SU-DHL-6 (cell line): Measurements from ENCODE around the gene SLC12A5.

Experiments
- H2AFZ ChIP-seq: fragments of 200-600 bp; sonication (generic); 2 replicates; pipeline ENCODE4 v1.6.1; 2014; ENCODE audit warnings: low read depth, mild to moderate bottlenecking, moderate library complexity, mixed read lengths, antibody characterized with exemption, low read length; ENCODE audit not compliant: severe bottlenecking
- H3F3A ChIP-seq: fragments of 200-600 bp; shearing (Covaris generic); 2 replicates; pipeline ENCODE4 v1.6.0; 2016; ENCODE audit warnings: antibody characterized with exemption, mild to moderate bottlenecking; ENCODE audit not compliant: insufficient read depth
- H3K27ac ChIP-seq: fragments of 200-600 bp; sonication (generic); 2 replicates; pipeline ENCODE4 v1.5.1; 2016; ENCODE audit warnings: low read depth, mild to moderate bottlenecking, low read length, moderate library complexity, mixed read lengths
- H3K27me3 ChIP-seq: fragments of 200-600 bp; sonication (generic), shearing (Covaris generic); 2 replicates; pipeline ENCODE4 v1.6.0; 2014; ENCODE audit warnings: mild to moderate bottlenecking, low read length
- H3K36me3 ChIP-seq: fragments of 200-600 bp; sonication (generic); 2 replicates; pipeline ENCODE4 v1.6.1; 2014; ENCODE audit warnings: mild to moderate bottlenecking, low read length, mixed read lengths
- H3K4me2 ChIP-seq: fragments of 300-600, 200-600 bp; shearing (Covaris generic), sonication (generic); 2 replicates; pipeline ENCODE4 v1.6.0; 2014; ENCODE audit warnings: low read length, low read depth, mild to moderate bottlenecking; ENCODE audit not compliant: poor library complexity, severe bottlenecking
- H3K4me3 ChIP-seq: fragments of 200-600 bp; sonication (generic); 2 replicates; pipeline ENCODE4 v1.5.1; 2014; ENCODE audit warnings: antibody characterized with exemption, low read length, mild to moderate bottlenecking, mixed read lengths; ENCODE audit not compliant: insufficient read depth, poor library complexity, severe bottlenecking
- H3K79me2 ChIP-seq: fragments of 200-600 bp; sonication (generic); 2 replicates; pipeline ENCODE4 v1.6.1; 2014; ENCODE audit warnings: mild to moderate bottlenecking, low read length, moderate library complexity; ENCODE audit not compliant: insufficient read depth
- H3K9ac ChIP-seq: fragments of 200-600 bp; sonication (generic); 2 replicates; pipeline ENCODE4 v1.7.0; 2014; ENCODE audit warnings: mild to moderate bottlenecking, low read length
- H3K9me2 ChIP-seq: fragments of 200-600 bp; sonication (generic); replicated peaks from 2 replicates; pipeline ENCODE4 v1.6.1; 2014; ENCODE audit warnings: low read length; ENCODE audit not compliant: insufficient read depth
- H3K9me3 ChIP-seq: fragments of 200-600 bp; sonication (generic); 2 replicates; pipeline ENCODE4 v1.6.1; 2014; ENCODE audit warnings: low read length, mixed read lengths; ENCODE audit not compliant: insufficient read depth
- H4K20me1 ChIP-seq: fragments of 200-600 bp; sonication (generic); 2 replicates; pipeline ENCODE4 v1.6.1; 2014; ENCODE audit warnings: low read depth, mild to moderate bottlenecking, antibody characterized with exemption, low read length, moderate library complexity, mixed read lengths
- CTCF ChIP-seq: fragments of 200-600 bp; sonication (generic); IDR thresholded peaks from one replicate; pipeline ENCODE4 v1.5.1; 2017; ENCODE audit warnings: antibody characterized with exemption, mild to moderate bottlenecking, low read length, moderate library complexity; ENCODE audit not compliant: insufficient read depth, poor library complexity, severe bottlenecking
- EZH2phosphoT487 ChIP-seq: fragments of 200-600 bp; sonication (generic), shearing (Covaris generic); conservative IDR thresholded peaks from 2 replicates; pipeline ENCODE4 v1.6.1; 2018; ENCODE audit warnings: mild to moderate bottlenecking, antibody characterized with exemption, low read length, moderate library complexity, mixed read lengths

SLC12A5 gene

GRCh38 chr20:46000262-46000996 is 28.6 kb upstream of the SLC12A5 start:
- H2AFZ ChIP-seq, result no peak overlapping the region
- no peak for TF ChIP-seq EZH2phosphoT487
- TF ChIP-seq CTCF, result no peak
- no peaks in the 10 kb centered on the region for H3K9me2 ChIP-seq
- no peak overlapping the region for H3K4me3 ChIP-seq
- no peaks in the 10 kb centered on the region for H3K36me3 ChIP-seq
- no peak overlapping the region for H3K27ac ChIP-seq
- no peak overlapping the region for H3K9ac ChIP-seq
- H3K79me2 ChIP-seq, result no peaks in the 10 kb centered on the region
- H3K27me3 ChIP-seq, result no peaks in the 10 kb centered on the region
- H3K4me2 ChIP-seq, result no peak overlapping the region
- no peaks in the 10 kb centered on the region for H3K9me3 ChIP-seq
- H3F3A ChIP-seq, result no peaks in the 10 kb centered on the region
- H4K20me1 ChIP-seq, result no peaks in the 10 kb centered on the region

DNA sequence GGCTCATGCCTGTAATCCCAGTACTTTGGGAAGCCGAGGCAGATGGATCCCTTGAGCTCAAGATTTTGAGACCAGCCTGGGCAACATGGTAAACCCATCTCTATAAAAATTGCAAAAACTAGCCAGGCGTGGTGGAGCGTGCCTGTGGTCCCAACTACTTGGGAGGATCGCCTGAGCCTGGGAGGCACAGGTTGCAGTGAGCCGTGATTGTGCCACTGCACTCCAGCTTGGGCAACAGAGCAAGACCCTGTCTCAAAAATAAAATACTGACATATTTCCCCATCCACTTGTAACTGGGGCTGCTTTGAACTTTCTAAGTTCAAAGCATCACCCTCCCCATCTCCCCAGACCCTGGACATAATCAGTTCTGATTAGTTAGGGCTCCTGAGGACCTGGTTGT is 27.5 kb upstream of the SLC12A5 start:
- H3K27me3 ChIP-seq, result no peaks in the 10 kb centered on the region

DNA sequence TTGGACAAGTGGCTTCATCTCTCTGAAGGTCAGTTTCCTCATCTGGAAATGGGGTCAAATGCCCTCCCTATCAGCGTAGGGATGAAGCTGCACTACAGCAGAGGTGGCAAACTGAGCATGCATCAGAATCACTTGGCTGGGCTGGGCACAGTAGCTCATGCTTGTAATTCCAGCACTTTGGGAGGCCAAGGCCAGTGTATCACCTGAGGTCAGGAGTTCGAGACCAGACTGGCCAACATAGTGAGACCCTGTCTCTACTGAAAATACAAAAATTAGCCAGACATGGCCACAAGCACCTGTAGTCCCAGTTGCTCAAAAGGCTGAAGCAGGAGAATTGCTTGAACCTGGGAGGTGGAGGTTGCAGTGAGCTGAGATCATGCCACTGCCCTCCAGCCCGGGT is 27.0 kb upstream of the SLC12A5 start:
- H3K27ac ChIP-seq, result no peak overlapping the region
- TF ChIP-seq EZH2phosphoT487 (no peak), CTCF (no peak)
- no peak overlapping the region for H3K4me2 ChIP-seq

More for the DNA sequence above, 27.5 kb upstream of the SLC12A5 start:
- Histone ChIP-seq H3K36me3 (no peaks in the 10 kb centered on the region), H3K4me3 (no peak overlapping the region), H3K27ac (no peak overlapping the region), H3K9ac (no peak overlapping the region), H3K9me3 (no peaks in the 10 kb centered on the region), H2AFZ (no peak overlapping the region), H3K4me2 (no peak overlapping the region), H3K79me2 (no peaks in the 10 kb centered on the region), H4K20me1 (no peaks in the 10 kb centered on the region), H3K9me2 (no peaks in the 10 kb centered on the region), H3F3A (no peaks in the 10 kb centered on the region)
- TF ChIP-seq EZH2phosphoT487 (no peak), CTCF (no peak)

More for the DNA sequence above, 27.0 kb upstream of the SLC12A5 start:
- H3K36me3 ChIP-seq, result no peaks in the 10 kb centered on the region
- H3K9me3 ChIP-seq, result no peaks in the 10 kb centered on the region
- no peak overlapping the region for H3K9ac ChIP-seq
- no peaks in the 10 kb centered on the region for H3K27me3 ChIP-seq
- no peak overlapping the region for H3K4me3 ChIP-seq
- no peak overlapping the region for H2AFZ ChIP-seq
- H4K20me1 ChIP-seq, result no peaks in the 10 kb centered on the region
- H3F3A ChIP-seq, result no peaks in the 10 kb centered on the region
- no peaks in the 10 kb centered on the region for H3K79me2 ChIP-seq
- H3K9me2 ChIP-seq, result no peaks in the 10 kb centered on the region
